ENCODE measurements around the gene GNGT2.
"Not testable (repeated sequence)": the region's sequence is repeated elsewhere in the genome, so short reads cannot be mapped to it uniquely, and the experiment has no call there.

Gene GNGT2

DNA sequence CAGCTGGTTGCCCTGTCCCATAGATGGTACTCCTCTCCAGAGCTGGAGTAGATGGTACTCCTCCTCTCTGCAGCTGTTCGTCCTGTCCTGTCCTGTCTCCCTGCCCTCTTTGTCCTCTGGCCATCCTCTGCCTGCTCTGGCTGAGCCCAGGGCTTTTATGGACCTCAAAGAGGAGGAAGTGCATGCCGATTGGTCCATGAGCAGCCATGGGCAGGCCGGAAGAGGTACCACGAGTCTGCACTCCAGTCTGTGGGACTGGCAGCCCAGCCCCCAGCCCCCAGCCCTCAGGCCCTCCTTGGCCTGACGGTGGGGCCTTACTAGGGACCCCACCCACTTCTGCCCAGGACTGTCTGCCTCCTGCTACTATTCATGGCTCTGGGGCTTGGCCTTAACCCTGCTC is 27.0 kb downstream of the GNGT2 start:
- H3K9ac ChIP-seq, result no peak overlapping the region
- no peak overlapping the region for H3K4me3 ChIP-seq (ENCODE audit: low read depth, low read length)
- H3K4me2 ChIP-seq (ENCODE audit: low read length), result no peak overlapping the region
- H3K27me3 ChIP-seq (ENCODE audit: control insufficient read depth, insufficient read depth, low read length), result no peaks in the 10 kb centered on the region
- TF ChIP-seq, protein P1, sequence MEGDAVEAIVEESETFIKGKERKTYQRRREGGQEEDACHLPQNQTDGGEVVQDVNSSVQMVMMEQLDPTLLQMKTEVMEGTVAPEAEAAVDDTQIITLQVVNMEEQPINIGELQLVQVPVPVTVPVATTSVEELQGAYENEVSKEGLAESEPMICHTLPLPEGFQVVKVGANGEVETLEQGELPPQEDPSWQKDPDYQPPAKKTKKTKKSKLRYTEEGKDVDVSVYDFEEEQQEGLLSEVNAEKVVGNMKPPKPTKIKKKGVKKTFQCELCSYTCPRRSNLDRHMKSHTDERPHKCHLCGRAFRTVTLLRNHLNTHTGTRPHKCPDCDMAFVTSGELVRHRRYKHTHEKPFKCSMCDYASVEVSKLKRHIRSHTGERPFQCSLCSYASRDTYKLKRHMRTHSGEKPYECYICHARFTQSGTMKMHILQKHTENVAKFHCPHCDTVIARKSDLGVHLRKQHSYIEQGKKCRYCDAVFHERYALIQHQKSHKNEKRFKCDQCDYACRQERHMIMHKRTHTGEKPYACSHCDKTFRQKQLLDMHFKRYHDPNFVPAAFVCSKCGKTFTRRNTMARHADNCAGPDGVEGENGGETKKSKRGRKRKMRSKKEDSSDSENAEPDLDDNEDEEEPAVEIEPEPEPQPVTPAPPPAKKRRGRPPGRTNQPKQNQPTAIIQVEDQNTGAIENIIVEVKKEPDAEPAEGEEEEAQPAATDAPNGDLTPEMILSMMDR (IDR thresholded peaks at IDR 0.05), result no peak
- H3K79me2 ChIP-seq, result no peaks in the 10 kb centered on the region
- no peaks in the 10 kb centered on the region for H3K9me3 ChIP-seq (ENCODE audit: control insufficient read depth, low read length)
- H2AFZ ChIP-seq, result no peak overlapping the region
- H3K36me3 ChIP-seq (ENCODE audit: control insufficient read depth, insufficient read depth, low read length), result no peaks in the 10 kb centered on the region
- no peaks in the 10 kb centered on the region for H3K4me1 ChIP-seq
- no peak overlapping the region for H3K27ac ChIP-seq

DNA sequence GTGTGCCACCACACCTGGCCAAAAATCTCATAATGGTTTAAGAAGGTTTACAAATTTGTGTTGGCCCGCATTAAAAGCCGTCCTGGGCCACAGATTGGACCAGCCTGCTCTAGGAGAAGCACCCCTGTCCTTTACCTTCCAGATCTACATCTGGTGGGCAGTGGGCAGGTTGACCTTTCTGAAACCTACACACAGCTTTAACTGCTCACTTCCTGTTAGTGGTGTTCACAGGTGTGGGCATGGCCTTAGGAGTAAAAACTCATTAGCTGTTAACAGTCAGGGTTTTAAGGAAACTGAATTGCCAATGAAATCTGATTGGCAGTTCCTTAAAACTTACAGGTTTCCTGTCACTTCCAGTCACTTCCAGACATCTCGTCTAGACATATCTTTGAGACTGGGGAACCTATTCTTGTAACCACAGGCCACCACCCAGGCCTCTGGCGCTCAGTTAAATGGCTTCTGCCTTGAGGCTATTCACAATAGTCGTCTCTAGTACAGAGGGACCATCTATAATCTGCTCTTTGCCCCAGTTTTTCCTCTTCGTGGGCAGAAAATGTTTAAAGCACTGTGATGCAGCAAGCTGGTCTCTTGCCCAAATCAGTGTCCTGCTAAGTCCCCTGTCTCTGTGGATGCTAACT is 29.3 kb downstream of the GNGT2 start:
- H2AFZ ChIP-seq, result no peak overlapping the region
- no peak overlapping the region for H3K9ac ChIP-seq
- H3K9me3 ChIP-seq (ENCODE audit: control insufficient read depth, low read length), result peaks cover 4% of the 10 kb centered on the region
- H3K79me2 ChIP-seq, result no peaks in the 10 kb centered on the region
- no peak overlapping the region for H3K4me3 ChIP-seq (ENCODE audit: low read depth, low read length)
- H3K27me3 ChIP-seq (ENCODE audit: control insufficient read depth, insufficient read depth, low read length), result no peaks in the 10 kb centered on the region
- no peak overlapping the region for H3K27ac ChIP-seq
- no peak overlapping the region for H3K4me2 ChIP-seq (ENCODE audit: low read length)
- H3K36me3 ChIP-seq (ENCODE audit: control insufficient read depth, insufficient read depth, low read length), result no peaks in the 10 kb centered on the region
- TF ChIP-seq, protein P1 (IDR thresholded peaks at IDR 0.05), result no peak
- no peaks in the 10 kb centered on the region for H3K4me1 ChIP-seq

DNA sequence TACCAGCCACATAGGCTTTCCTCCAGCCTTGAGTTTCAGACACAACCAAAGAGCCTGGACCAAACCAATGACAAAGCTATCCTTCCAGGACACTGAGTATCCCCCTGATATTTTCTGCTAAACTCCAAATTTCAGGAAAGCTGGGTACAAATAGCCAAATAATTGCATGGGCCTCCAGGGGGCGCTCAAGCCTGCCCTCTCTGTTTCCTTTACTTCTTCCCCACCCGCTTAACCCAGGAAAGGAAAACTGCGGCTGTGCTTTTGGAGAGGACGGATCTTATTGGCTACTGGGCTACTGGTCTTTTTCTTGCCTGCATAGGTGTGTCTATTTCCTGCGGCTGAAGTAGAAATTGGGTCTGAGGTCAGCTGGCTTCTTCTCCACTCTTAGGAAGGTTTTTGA is 30.1 kb downstream of the GNGT2 start:
- Histone ChIP-seq H3K4me3 (ENCODE audit: low read depth, low read length) (no peak overlapping the region), H3K36me3 (ENCODE audit: control insufficient read depth, insufficient read depth, low read length) (no peaks in the 10 kb centered on the region), H3K79me2 (no peaks in the 10 kb centered on the region), H3K27me3 (ENCODE audit: control insufficient read depth, insufficient read depth, low read length) (no peaks in the 10 kb centered on the region), H3K4me1 (no peaks in the 10 kb centered on the region), H3K9me3 (ENCODE audit: control insufficient read depth, low read length) (peaks cover 4% of the 10 kb centered on the region), H3K9ac (no peak overlapping the region), H3K4me2 (ENCODE audit: low read length) (no peak overlapping the region), H2AFZ (no peak overlapping the region), H3K27ac (no peak overlapping the region)
- TF ChIP-seq, protein P1 (IDR thresholded peaks at IDR 0.05), result peak; percentile 76

DNA sequence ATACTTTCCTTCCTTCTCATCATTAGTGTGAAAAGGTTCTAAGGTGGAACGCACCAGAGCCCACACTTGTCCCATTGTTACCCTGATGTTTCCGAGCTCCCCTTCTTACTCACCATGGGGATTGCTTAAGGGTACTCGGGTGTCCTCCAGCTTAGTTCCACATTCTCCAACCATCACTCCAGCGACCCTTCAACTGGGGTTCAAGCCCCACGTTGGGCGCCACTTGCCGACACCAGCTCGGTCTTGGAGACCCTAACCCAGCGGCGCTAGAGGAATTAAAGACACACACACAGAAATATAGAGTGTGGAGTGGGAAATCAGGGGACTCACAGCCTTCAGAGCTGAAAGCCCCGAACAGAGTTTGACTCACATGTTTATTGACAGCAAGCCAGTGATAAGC is 34.4 kb downstream of the GNGT2 start:
- not testable (repeated sequence) for H2AFZ ChIP-seq; H3K4me2 ChIP-seq (ENCODE audit: low read length); H3K4me3 ChIP-seq (ENCODE audit: low read depth, low read length); H3K27ac ChIP-seq; H3K36me3 ChIP-seq (ENCODE audit: control insufficient read depth, insufficient read depth, low read length); H3K79me2 ChIP-seq; H3K9ac ChIP-seq; H3K9me3 ChIP-seq (ENCODE audit: control insufficient read depth, low read length); H3K27me3 ChIP-seq (ENCODE audit: control insufficient read depth, insufficient read depth, low read length); H3K4me1 ChIP-seq

DNA sequence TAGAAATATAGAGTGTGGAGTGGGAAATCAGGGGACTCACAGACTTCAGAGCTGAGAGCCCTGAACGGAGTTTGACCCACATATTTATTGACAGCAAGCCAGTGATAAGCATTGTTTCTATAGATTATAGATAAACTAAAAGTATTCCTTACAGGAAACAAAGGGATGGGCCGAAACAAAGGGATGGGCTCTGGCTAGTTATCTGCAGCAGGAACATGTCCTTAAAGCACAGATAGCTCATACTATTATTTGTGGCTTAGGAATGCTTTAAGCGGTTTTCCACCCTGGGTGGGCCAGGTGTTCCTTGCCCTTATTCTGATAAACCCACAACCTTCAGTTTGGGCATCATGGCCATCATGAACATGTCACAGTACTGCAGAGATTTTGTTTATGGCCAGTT is 39.7 kb downstream of the GNGT2 start:
- H3K27me3 ChIP-seq (ENCODE audit: control insufficient read depth, insufficient read depth, low read length); H3K4me3 ChIP-seq (ENCODE audit: low read depth, low read length); H3K36me3 ChIP-seq (ENCODE audit: control insufficient read depth, insufficient read depth, low read length); H3K4me1 ChIP-seq; H2AFZ ChIP-seq; H3K9me3 ChIP-seq (ENCODE audit: control insufficient read depth, low read length); H3K79me2 ChIP-seq; H3K4me2 ChIP-seq (ENCODE audit: low read length); H3K9ac ChIP-seq; H3K27ac ChIP-seq: not testable (repeated sequence)

DNA sequence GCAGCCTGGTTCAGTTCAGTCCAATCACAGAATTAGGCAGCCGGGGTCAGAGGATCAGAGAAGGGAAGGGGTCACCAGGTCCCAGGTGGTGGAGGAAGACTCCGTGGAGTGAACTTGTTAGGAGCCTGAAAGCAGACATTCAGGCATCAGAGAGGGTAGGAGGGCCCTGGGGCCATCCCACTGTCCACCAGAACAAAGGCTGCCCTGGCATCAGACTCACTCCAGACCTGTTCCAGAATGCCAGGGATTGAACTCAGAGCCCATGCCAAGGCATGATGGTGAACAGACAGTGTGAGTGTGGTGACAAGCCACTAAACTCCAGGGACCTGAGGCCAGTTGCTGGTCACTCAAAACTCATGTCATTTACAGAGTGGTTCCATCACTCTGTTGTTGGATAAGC is 40.2 kb downstream of the GNGT2 start:
- TF ChIP-seq, protein P1 (IDR thresholded peaks at IDR 0.05), result no peak
- Histone ChIP-seq H3K27ac (no peak overlapping the region), H3K27me3 (ENCODE audit: control insufficient read depth, insufficient read depth, low read length) (no peaks in the 10 kb centered on the region)

More for the DNA sequence above, 40.2 kb downstream of the GNGT2 start:
- Histone ChIP-seq H3K9ac (no peak overlapping the region), H3K4me2 (ENCODE audit: low read length) (no peak overlapping the region), H3K79me2 (no peaks in the 10 kb centered on the region), H2AFZ (no peak overlapping the region), H3K4me3 (ENCODE audit: low read depth, low read length) (no peak overlapping the region), H3K4me1 (no peaks in the 10 kb centered on the region), H3K36me3 (ENCODE audit: control insufficient read depth, insufficient read depth, low read length) (no peaks in the 10 kb centered on the region), H3K9me3 (ENCODE audit: control insufficient read depth, low read length) (no peaks in the 10 kb centered on the region)
